ENCODE measurements around the gene AP3M1.

DNA sequence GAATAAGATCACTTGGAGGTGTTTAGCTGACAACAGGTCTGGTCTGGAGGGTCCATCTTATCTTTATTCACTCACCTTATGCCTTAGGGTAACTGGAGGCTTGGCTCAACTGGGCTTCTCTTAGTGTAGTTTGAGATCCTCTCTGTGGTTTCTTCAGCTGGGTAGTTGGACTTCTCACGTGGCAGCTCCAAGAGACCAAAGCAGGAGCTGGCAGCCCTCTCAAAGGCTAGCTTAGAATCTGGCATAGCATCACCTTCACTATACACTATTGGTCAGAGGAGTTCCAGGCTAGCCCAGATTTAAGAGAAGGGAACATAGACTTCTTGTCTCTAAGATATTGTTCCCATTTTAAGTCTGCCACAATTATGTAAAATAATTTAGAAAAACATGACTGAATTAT is 16.8 kb upstream of the AP3M1 start:
- no peak for TF ChIP-seq ZNF404 (tag by site-specific recombination; IDR thresholded peaks at IDR 0.05)
- no peak for TF ChIP-seq ZFHX2 (tag by site-specific recombination; conservative IDR thresholded peaks at IDR 0.05)
- TF ChIP-seq, protein P1, sequence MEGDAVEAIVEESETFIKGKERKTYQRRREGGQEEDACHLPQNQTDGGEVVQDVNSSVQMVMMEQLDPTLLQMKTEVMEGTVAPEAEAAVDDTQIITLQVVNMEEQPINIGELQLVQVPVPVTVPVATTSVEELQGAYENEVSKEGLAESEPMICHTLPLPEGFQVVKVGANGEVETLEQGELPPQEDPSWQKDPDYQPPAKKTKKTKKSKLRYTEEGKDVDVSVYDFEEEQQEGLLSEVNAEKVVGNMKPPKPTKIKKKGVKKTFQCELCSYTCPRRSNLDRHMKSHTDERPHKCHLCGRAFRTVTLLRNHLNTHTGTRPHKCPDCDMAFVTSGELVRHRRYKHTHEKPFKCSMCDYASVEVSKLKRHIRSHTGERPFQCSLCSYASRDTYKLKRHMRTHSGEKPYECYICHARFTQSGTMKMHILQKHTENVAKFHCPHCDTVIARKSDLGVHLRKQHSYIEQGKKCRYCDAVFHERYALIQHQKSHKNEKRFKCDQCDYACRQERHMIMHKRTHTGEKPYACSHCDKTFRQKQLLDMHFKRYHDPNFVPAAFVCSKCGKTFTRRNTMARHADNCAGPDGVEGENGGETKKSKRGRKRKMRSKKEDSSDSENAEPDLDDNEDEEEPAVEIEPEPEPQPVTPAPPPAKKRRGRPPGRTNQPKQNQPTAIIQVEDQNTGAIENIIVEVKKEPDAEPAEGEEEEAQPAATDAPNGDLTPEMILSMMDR (tag by site-specific recombination; IDR thresholded peaks at IDR 0.05), result no peak
- no peak for TF ChIP-seq ZNF24 (tag by site-specific recombination; IDR thresholded peaks at IDR 0.05)
- TF ChIP-seq PRDM1 (tag by site-specific recombination; IDR thresholded peaks at IDR 0.05), result no peak
- no peak for TF ChIP-seq ZNF350 (tag by site-specific recombination; IDR thresholded peaks at IDR 0.05)
- TF ChIP-seq, protein P2, sequence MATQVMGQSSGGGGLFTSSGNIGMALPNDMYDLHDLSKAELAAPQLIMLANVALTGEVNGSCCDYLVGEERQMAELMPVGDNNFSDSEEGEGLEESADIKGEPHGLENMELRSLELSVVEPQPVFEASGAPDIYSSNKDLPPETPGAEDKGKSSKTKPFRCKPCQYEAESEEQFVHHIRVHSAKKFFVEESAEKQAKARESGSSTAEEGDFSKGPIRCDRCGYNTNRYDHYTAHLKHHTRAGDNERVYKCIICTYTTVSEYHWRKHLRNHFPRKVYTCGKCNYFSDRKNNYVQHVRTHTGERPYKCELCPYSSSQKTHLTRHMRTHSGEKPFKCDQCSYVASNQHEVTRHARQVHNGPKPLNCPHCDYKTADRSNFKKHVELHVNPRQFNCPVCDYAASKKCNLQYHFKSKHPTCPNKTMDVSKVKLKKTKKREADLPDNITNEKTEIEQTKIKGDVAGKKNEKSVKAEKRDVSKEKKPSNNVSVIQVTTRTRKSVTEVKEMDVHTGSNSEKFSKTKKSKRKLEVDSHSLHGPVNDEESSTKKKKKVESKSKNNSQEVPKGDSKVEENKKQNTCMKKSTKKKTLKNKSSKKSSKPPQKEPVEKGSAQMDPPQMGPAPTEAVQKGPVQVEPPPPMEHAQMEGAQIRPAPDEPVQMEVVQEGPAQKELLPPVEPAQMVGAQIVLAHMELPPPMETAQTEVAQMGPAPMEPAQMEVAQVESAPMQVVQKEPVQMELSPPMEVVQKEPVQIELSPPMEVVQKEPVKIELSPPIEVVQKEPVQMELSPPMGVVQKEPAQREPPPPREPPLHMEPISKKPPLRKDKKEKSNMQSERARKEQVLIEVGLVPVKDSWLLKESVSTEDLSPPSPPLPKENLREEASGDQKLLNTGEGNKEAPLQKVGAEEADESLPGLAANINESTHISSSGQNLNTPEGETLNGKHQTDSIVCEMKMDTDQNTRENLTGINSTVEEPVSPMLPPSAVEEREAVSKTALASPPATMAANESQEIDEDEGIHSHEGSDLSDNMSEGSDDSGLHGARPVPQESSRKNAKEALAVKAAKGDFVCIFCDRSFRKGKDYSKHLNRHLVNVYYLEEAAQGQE (tag by site-specific recombination; IDR thresholded peaks at IDR 0.05), result no peak
- no peak for TF ChIP-seq ZNF416 (tag by site-specific recombination; IDR thresholded peaks at IDR 0.05)
- TF ChIP-seq ZNF558 (tag by site-specific recombination; IDR thresholded peaks at IDR 0.05), result no peak
- TF ChIP-seq, protein P3, sequence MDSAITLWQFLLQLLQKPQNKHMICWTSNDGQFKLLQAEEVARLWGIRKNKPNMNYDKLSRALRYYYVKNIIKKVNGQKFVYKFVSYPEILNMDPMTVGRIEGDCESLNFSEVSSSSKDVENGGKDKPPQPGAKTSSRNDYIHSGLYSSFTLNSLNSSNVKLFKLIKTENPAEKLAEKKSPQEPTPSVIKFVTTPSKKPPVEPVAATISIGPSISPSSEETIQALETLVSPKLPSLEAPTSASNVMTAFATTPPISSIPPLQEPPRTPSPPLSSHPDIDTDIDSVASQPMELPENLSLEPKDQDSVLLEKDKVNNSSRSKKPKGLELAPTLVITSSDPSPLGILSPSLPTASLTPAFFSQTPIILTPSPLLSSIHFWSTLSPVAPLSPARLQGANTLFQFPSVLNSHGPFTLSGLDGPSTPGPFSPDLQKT (IDR thresholded peaks at IDR 0.05; ENCODE audit: borderline replicate concordance, low read depth, low read length), result no peak
- no peak for TF ChIP-seq ZNF670 (tag by site-specific recombination; IDR thresholded peaks at IDR 0.05; ENCODE audit: low read depth)
